GM19239 (cell line): Measurements from ENCODE around the gene SLC8B1.

Experiments
- DNase-seq: peaks from one replicate; pipeline ENCODE4 v3.0.0; 2011; ENCODE audit warnings: low spot score; ENCODE audit not compliant: insufficient read length
- FAIRE-seq: peaks from 2 replicates; lab custom pipeline; 2011; peaks lifted over from hg19 to GRCh38; lab: Jason Lieb, UNC

SLC8B1 gene

DNA sequence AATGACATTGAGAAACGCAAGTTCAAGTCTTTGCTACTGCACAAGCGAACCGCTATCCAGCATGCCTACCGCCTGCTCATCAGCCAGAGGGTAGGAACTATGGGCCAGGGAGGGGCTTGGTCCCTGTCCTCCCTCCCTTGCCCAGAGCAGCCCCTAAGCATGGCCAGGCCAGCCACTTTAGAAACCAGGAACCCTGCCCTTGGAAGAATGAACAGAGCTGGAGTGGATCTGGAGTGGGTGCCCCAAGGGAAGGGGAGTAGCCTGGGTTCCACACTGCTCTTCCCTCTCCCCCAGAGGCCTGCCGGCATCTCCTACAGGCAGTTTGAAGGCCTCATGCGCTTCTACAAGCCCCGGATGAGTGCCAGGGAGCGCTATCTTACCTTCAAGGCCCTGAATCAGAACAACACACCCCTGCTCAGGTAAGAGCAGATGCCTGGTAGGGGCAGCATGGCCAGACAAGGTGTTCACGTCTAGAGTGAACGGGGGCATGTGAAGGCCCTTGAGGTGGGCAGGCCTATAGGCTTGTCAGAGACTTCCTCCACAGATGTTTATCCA is 57.9 kb downstream of the SLC8B1 start:
- DNase-seq (no peak), FAIRE-seq (no peak)

DNA sequence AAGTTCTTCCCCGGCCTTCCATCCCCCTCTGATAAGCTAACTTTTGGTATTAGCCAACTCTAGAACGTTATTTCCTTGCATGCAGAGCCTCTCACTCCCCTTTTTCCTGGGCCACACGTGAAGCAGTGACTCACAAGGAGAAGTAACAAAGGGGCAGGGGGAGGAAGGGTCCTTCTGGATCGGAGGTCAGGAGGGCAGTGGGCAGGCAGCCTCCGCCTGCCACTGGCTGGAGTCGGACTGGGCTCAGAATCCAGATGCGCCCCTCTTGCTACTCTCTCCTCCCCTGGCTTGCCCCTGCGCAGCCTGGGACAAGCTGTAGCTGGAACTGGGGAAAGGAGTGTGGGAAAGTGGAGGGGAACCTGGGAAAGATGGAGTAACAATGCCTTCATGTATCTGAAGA is 58.6 kb downstream of the SLC8B1 start:
- no peak for DNase-seq
- no peak for FAIRE-seq

DNA sequence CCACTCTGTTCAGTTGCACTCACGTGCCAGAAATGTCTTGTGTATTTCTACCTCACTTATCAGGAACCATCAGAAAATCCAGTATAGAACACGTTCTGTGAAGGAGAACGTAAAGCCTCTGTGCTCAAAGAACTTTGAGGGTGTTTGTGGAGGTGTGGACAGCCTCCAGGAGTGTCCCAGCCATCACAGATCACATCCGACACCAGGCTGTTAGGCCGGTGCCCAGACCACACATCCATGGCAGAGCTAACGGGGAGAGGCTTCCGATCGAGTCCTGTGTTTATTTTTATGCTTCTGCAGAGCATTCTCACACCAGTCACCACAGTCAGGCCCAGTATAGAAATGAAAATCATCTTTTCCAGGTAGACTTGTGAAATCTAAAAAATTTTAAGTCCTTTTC is 60.1 kb downstream of the SLC8B1 start:
- FAIRE-seq: no peak

DNA sequence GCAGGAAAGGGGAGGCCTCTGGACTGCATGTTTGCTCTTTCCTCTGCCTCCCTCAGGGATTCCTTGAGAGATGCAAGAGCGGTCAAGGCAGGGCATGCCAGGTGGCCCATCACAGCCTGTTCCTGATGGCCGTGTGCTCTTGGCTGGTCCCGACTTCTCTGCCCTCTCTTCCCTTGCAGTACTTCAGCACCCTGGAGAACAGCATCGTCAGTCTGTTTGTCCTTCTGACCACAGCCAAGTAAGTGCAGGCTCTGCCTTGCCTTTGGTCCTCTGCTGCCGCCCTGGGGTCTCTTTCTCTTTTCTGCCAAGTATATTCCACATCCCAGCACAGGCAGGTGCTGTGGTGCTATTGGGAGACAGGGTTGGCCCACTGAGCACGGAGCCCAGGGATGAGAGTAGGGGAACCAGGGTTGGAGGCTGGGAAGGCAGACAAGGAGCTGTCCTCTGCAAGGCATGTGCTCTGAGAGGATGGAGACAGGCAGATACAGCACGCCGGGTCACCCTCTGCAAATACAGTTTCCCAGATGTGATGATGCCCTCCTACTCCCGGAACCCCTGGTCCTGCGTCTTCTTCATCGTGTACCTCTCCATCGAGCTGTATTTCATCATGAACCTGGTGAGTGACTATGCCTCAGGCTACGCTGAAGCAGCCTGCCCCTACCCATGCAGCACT is 61.7 kb downstream of the SLC8B1 start:
- FAIRE-seq: no peak
- DNase-seq: no peak

More for the DNA sequence above, 60.1 kb downstream of the SLC8B1 start:
- DNase-seq: no peak

DNA sequence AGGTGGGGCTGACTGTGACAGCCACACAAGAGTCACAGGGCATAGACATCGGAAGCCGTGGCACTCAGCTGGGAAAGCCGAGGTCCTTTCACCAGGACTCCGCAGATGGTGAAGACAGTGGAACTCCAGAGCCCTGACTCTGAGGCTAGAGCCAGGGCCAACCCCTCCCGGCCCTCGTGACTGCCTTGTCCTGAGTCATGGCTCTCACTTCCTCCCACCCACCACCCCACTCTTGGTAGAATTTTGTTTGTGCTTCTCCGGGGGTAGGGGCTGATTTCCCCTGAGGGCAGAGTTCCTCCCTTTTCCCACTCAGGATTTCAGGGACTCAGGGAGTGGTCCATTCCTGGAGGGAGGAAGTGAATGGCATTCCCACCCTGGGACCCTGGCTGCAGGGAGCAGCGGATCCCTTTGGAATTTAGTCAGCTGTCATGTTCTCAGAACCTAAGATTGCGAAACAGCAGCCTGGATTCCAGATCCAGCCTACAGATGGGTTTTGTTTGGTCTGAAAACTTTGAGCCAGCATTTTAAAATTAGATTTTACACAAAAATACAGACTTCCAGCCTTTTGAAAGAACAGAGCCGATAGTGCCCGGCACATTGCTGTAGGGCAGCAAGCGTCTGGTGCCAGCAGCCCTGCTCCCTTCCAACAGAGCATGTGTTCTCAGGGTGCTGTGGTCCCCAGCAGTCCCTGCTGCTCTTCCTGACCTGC is 62.9 kb downstream of the SLC8B1 start:
- DNase-seq (no peak), FAIRE-seq (no peak)

GRCh38 chr12:113271466-113271852 is 63.5 kb downstream of the SLC8B1 start:
- DNase-seq (no peak), FAIRE-seq (no peak)

- DNase-seq (no peak), FAIRE-seq (no peak)
Measured at GRCh38 chr12:113270709-113271009, 64.2 kb downstream of the SLC8B1 start.

DNA sequence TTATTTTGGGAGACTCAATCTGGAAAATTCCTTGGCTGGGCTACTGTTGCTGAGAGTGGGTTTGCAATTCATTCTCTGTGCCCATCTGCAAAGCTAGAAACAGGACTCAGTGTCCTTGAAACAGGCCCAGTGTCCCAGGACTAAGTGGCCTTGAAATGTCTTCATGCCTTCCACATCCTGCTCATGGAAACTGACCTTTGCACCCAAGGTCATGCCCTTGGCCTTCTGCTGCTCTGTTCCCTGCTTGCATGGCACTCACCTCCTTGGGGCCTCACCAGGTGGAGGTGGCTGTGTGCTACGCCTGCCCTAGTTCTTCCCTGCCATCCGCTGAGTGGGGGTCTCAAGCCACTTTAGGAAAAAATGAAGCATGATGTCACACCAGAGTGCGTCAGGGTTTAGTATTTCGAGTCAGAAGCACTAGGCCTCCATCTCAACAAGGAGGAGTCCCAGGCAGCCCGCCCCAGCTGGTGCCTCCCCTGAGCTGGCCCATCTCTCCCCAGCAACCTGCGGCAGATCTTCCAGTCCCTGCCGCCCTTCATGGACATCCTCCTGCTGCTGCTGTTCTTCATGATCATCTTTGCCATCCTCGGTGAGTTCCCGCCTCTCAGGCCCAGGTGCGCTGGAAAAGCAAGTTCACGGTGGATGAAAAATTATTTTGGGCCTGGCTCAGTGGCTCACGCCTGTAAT is 65.5 kb downstream of the SLC8B1 start:
- no peak for FAIRE-seq

GRCh38 chr12:113268621-113269020 is 66.3 kb downstream of the SLC8B1 start:
- no peak for DNase-seq
- no peak for FAIRE-seq

More for the DNA sequence above, 65.5 kb downstream of the SLC8B1 start:
- DNase-seq: no peak

- FAIRE-seq (no peak), DNase-seq (no peak)
Measured at GRCh38 chr12:113268136-113268535, 66.8 kb downstream of the SLC8B1 start.

- FAIRE-seq (no peak), DNase-seq (no peak)
Measured at GRCh38 chr12:113267621-113268020, 67.3 kb downstream of the SLC8B1 start.

DNA sequence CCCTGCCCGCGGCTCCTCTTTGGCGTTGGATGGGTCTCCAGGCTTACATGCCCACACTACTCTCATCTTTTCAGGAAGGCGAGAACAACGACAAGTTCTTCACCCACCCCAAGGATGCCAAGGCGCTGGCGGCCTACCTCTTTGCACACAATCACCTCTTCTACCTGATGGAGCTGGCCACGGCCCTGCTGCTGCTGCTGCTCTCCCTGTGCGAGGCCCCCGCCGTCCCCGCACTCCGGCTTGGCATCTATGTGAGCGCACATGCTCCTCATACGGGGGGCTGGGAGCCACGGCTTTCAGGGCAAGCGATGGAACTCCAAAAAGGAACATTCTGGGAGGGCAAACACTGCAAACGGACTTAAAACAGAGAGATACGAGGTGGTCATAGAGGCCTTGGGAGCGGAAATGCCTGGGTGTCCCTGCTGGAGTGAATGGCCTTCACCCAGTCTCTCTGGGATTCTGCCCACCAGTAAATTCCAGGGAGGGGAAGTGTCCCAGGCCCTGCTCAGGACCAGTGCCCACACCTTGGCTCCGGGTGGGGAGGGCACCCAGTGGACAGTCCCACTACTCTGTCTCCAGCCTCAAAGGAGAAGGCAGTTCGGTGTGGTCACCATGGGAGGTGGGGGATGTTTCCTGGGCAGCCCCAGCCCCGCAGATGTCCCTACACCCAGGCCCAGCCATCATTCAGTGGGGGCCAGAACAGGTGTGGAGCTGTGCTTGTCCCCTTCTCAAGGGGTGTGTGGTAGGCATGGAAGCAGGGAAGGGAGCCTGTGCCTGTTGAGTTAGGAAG is 68.6 kb downstream of the SLC8B1 start:
- DNase-seq (no peak), FAIRE-seq (no peak)

GRCh38 chr12:113263431-113263963 is 71.4 kb downstream of the SLC8B1 start:
- DNase-seq (no peak), FAIRE-seq (no peak)

GRCh38 chr12:113262710-113263109 is 72.2 kb downstream of the SLC8B1 start:
- FAIRE-seq: no peak
- DNase-seq: no peak

DNA sequence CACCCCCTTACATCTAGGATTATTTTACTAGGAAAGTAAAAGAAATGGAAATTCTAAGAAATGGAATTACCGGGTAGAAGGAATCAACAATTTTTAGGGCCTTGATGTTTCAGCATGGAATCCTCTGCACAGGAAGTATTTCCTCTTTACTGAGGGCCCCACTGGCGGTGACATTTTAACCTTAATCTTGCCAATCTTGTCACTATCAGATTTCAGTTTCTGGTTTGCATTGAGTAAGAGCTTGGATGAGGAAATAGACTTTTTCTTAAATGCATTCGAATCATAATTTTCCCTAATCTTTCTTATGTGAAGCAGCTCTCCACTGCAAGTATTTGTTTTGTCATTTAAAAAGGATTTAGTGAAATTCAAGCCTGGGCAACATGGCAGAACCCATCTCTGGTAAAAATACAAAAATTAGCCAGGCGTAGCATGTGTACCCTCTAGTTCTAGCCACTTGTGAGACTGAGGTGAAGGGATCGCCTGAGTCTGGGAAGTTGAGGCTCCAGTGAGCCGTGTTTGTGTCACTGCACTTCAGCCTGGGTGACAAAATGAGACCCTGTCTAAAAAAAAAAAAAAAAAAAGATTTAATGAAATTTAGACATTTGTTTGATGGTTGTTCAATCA is 73.0 kb downstream of the SLC8B1 start:
- FAIRE-seq (peak; percentile 60), DNase-seq (peak; percentile 22)

DNA sequence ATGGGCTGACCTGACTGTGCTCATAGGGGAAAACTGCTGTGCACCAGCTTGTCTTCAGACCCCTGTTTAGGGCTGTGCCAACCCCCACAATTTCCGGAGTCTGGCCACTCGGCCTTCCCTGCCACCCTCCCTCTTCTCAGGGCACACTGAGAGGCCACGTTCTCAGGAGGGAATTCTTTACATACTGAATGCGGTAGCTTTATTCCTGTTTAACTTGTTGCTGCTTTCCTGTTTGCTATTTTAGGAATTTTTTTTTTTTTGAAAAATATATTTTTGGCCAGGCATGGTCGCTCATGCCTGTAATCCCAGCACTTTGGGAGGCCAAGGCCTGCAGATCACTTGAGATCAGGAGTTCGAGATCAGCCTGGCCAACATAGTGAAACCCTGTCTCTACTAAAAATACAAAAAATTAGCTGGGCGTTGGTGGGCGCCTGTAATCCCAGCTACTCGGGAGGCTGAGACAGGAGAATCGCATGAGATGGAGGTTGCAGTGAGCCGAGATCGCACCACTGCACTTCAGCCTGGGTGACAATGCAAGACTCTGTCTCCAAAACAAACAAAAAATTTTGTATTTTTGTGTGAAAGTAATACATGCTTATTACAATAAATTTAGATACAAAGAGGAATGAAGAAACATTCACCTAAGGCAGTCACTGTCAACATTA is 74.1 kb downstream of the SLC8B1 start:
- FAIRE-seq (no peak), DNase-seq (no peak)

DNA sequence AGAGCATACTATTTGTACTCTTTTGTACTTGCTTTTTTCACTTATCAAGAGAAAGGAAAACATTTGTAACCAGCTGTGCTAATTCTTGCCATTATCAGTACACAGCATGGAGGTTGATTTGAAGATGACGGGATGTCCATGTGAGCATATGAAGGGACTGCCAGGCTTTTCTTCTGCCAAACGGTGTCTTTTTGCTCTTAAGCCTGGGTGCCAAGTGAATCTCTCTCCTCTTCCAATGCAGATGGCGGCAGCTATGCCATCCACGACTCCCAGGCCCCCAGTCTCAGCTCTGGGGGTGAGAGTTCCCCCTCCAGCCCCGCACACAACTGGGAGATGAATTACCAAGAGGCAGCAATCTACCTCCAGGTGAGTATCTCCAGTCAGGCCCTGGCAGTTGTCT is 74.8 kb downstream of the SLC8B1 start:
- no peak for DNase-seq
- no peak for FAIRE-seq

- FAIRE-seq (no peak), DNase-seq (no peak)
Measured at GRCh38 chr12:113257564-113257963, 77.3 kb downstream of the SLC8B1 start.

DNA sequence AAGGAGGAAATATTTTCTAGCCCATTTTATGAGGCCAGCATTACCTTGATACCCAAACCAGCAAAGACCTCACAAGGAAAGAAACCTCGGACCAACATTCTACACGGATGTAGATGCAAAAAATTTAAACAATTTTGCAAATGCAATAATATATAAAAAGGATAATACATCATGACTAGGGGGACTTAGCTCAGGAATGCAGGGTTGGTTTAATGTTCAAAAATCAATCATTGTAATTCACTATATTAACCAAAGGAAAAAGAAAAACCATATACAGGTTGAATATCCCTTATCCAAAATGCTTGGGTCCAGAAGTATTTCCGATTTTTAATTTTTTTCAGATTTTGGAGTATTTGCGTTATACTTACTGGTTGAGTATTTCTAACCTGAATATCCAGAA is 80.6 kb downstream of the SLC8B1 start:
- DNase-seq: no peak
- FAIRE-seq: no peak
